ENCODE measurements around the gene ZNF441. TPM values are rescaled to one million over a fixed set of nuclear protein-coding genes. Genes with fewer than 3 reads are reported as not detected.
"Not testable (repeated sequence)": the region's sequence is repeated elsewhere in the genome, so short reads cannot be mapped to it uniquely, and the experiment has no call there.

Gene ZNF441
- total RNA-seq, 1 donor from 2014 or later, result 9.6 TPM

- Mint-ChIP-seq H3K4me3 (peak within 1 kb of the TSS; percentile 93), H3K9me3 (peaks cover 11% of the 10 kb centered on the region), H3K27ac (peak within 1 kb of the TSS; percentile 95), H3K4me1 (peaks cover 16% of the 10 kb centered on the region), H3K36me3 (peaks cover 32% of the 10 kb centered on the region), H3K27me3 (ENCODE audit: low read depth) (no peaks in the 10 kb centered on the region)
- DNase-seq (ENCODE audit: low spot score in 2 of 2, unreplicated experiment in 2 of 2), result peak; percentile 90 to 97
- TF ChIP-seq CTCF (IDR thresholded peaks at IDR 0.05; ENCODE audit: unreplicated experiment), result no peak
These were observed 47.4 kb downstream of the ZNF441 start, which contains the start of gene ZNF440 for GRCh38 chr19:11814029-11814699. TSS of gene ZNF440 (plus strand) at chr19:11814273. CDS start at chr19:11814448, 175 bp downstream.

GRCh38 chr19:11814700-11815035 lies 47.9 kb downstream of the ZNF441 start:
- no peak for TF ChIP-seq CTCF (IDR thresholded peaks at IDR 0.05; ENCODE audit: unreplicated experiment)
- H3K4me3 Mint-ChIP-seq, result peak overlapping the region; percentile 93
- peaks cover 10% of the 10 kb centered on the region for H3K9me3 Mint-ChIP-seq
- H3K4me1 Mint-ChIP-seq, result peaks cover 16% of the 10 kb centered on the region
- DNase-seq (ENCODE audit: low spot score in 2 of 2, unreplicated experiment in 2 of 2), result no peak
- H3K27me3 Mint-ChIP-seq (ENCODE audit: low read depth), result no peaks in the 10 kb centered on the region
- H3K27ac Mint-ChIP-seq, result peak overlapping the region; percentile 83
- H3K36me3 Mint-ChIP-seq, result peaks cover 30% of the 10 kb centered on the region

DNA sequence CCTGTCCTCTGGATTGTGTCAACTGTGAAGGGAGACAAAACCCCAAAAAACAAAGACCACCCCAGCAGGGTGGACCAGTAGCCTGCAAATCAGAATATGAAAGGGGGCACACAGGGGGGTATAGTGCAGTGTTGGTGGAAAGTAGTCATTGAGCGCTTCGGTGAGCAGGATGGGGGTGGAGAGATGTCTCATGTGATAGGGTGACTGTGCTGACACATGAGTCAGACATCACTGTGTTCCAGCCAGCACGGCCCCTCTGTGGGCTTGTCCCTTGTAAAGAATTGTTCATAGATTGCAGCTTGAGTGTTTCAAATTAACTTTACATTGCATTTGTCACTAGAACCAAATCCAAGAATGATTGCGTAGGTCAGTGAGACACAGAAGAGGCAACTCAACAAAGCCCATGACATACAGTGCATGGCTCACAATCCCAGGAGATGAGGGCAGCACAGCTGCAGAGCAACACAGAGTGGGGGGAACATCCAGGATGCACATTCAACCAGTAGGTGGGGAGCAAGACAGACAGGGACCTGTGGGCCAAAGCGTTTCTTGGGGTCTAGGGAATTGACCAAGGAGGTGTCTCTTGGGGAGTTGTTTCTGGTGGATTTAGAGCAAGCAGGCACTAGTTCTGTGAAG lies 54.8 kb downstream of the ZNF441 start:
- no peak for TF ChIP-seq CTCF (IDR thresholded peaks at IDR 0.05; ENCODE audit: unreplicated experiment)
- peaks cover 32% of the 10 kb centered on the region for H3K9me3 Mint-ChIP-seq
- no peak for DNase-seq (ENCODE audit: low spot score in 2 of 2, unreplicated experiment in 2 of 2)
- no peak overlapping the region for H3K27ac Mint-ChIP-seq
- H3K36me3 Mint-ChIP-seq, result peaks cover 61% of the 10 kb centered on the region
- H3K4me3 Mint-ChIP-seq, result no peak overlapping the region
- no peaks in the 10 kb centered on the region for H3K4me1 Mint-ChIP-seq
- no peaks in the 10 kb centered on the region for H3K27me3 Mint-ChIP-seq (ENCODE audit: low read depth)

- peaks cover 64% of the 10 kb centered on the region for H3K9me3 Mint-ChIP-seq
- H3K27me3 Mint-ChIP-seq (ENCODE audit: low read depth); H3K4me3 Mint-ChIP-seq; H3K4me1 Mint-ChIP-seq; DNase-seq (ENCODE audit: low spot score in 2 of 2, unreplicated experiment in 2 of 2); H3K27ac Mint-ChIP-seq: not testable (repeated sequence)
- H3K36me3 Mint-ChIP-seq, result peaks cover 85% of the 10 kb centered on the region
These were observed 62.4 kb downstream of the ZNF441 start for GRCh38 chr19:11828957-11829876.

DNA sequence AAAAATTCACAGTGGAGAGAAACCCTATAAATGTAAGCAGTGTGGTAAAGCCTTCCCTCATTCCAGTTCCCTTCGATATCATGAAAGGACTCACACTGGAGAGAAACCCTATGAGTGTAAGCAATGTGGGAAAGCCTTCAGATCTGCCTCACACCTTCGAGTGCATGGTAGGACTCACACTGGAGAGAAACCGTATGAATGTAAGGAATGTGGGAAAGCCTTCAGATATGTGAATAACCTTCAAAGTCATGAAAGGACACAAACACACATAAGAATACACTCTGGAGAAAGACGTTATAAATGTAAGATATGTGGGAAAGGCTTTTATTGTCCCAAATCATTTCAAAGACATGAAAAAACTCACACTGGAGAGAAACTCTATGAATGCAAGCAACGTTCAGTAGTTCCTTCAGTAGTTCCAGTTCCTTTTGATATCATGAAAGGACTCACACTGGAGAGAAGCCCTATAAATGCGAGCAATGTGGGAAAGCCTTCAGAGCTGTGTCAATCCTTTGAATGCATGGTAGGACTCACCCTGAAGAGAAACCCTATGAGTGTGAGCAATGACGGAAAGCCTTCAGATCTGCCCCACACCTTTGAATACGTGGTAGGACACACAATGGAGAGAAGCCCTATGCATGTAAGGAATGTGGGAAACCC lies 65.6 kb downstream of the ZNF441 start:
- no peaks in the 10 kb centered on the region for H3K27me3 Mint-ChIP-seq (ENCODE audit: low read depth)
- H3K36me3 Mint-ChIP-seq, result peaks cover 85% of the 10 kb centered on the region
- no peak overlapping the region for H3K4me3 Mint-ChIP-seq
- DNase-seq (ENCODE audit: low spot score in 2 of 2, unreplicated experiment in 2 of 2), result no peak
- peaks cover 73% of the 10 kb centered on the region for H3K9me3 Mint-ChIP-seq
- no peaks in the 10 kb centered on the region for H3K4me1 Mint-ChIP-seq
- no peak for TF ChIP-seq CTCF (IDR thresholded peaks at IDR 0.05; ENCODE audit: unreplicated experiment)
- H3K27ac Mint-ChIP-seq, result no peak overlapping the region
